NCI-H345 treated with DMSO at 0.1 percent for 48 hours (cell line): ENCODE measurements around the gene AARS2.

Experiments used
- DNase-seq: peaks from one replicate; lab custom pipeline; 2025; ENCODE audit not compliant: unreplicated experiment; lab: John Stamatoyannopoulos, UW

The AARS2 gene

GRCh38 chr6:44263354-44264100 lies 49.6 kb downstream of the AARS2 start:
- DNase-seq = no peak

GRCh38 chr6:44262467-44263353 lies 50.4 kb downstream of the AARS2 start:
- no peak for DNase-seq

DNA sequence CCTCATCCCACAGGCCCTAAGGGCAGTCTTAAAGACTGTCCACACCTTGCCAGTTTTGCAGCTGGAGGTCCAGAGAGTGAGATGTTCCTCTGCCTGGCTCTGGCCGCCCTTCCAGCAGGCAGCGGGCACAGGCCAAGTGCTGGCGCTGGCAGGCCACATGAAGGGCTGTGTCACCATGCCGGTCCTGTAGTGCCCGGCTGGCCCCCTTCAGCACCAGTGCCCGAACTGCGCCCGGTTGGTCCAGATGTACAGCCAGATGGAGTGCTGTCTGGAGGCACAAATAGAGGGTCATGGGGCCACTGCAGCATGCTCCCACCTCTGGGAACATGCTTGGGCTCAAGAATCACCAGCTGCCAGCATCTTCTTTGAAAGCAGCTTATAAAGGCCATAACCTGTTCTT lies 51.6 kb downstream of the AARS2 start:
- no peak for DNase-seq

DNA sequence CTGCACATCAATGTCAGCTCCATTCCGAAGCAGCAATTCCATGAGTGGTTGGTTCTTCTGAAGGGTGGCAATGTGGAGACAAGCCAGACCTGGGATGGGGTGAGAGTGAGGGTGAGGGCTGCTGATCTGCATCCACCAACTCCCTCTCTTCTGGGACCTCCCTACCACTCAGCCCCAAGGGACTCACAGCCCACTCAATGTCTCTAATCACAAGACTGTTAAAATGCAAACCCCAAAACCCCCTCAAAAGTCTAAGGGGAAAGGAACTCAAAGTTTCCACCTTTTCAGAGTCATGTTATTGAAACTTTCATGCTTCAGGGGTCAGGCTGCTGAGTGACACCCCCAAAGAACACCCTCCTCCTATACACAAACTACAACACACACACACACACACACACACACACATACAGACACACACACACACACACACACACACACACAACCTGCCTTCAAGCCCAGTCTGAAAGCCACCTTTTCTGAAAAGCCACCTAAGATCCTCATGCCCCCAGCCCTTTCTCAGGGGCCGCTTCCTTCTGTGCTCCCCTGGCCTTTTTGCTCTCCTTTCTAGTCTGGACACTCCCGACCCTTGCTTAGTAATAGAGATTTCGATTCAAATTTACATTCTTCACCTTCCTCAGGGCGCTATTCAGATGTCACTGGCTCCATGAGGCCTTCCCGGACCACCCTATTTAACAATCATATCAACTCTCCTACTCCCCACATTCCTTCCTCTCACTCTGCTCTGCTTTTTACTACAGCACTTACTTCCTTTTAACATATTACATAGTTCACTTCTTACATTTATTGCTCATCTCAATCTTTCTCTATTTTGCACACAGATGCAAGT lies 52.5 kb downstream of the AARS2 start:
- no peak for DNase-seq

- no peak for DNase-seq
Measured at GRCh38 chr6:44260011-44260410, 53.1 kb downstream of the AARS2 start.

DNA sequence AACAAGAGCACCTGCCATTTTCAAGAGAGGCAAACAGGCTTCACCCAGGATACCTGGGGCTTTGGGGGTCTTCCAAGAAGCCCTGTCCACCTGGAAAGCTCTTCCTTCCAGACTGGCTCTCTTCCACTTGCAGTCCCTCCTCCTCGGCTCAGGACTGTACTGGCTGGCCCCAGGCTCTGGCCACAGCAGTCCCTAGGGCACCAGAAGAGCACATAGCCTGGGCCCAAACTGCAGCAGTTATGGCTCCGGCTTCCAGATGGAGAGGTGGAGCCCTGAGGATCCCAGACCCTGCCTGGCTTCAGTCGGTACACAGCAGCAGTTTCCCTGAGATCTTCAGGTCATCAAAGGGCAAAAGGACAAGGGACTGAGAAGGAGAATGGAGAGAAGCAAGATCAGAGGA lies 54.2 kb downstream of the AARS2 start:
- no peak for DNase-seq

DNA sequence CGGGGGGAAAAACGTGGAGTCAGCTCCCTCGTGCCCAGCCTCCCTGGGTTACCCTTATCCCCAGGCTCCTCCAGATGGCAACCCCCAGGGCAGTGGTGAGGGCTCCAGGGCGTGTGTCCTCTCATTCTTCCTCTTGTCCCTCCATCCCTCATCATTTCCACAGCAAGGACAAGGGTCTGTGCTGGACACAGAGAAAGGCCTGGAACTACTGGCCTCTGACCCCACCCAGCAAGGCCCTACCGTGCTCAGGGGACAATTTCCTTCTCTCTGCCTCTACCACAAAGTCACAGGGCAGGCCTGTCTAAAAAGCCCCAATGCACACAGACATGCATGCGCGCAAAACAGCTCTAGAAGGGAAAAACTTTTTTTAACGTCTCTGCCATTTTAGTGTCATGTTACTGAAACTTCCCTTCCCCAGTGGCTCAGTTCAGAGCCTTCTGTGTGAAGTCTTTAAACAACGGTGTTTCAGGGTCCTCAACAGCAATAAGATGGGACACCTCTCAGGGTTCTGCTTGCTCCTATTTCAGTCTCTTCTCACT lies 54.8 kb downstream of the AARS2 start:
- no peak for DNase-seq

GRCh38 chr6:44257753-44258324 lies 55.3 kb downstream of the AARS2 start:
- DNase-seq = no peak

DNA sequence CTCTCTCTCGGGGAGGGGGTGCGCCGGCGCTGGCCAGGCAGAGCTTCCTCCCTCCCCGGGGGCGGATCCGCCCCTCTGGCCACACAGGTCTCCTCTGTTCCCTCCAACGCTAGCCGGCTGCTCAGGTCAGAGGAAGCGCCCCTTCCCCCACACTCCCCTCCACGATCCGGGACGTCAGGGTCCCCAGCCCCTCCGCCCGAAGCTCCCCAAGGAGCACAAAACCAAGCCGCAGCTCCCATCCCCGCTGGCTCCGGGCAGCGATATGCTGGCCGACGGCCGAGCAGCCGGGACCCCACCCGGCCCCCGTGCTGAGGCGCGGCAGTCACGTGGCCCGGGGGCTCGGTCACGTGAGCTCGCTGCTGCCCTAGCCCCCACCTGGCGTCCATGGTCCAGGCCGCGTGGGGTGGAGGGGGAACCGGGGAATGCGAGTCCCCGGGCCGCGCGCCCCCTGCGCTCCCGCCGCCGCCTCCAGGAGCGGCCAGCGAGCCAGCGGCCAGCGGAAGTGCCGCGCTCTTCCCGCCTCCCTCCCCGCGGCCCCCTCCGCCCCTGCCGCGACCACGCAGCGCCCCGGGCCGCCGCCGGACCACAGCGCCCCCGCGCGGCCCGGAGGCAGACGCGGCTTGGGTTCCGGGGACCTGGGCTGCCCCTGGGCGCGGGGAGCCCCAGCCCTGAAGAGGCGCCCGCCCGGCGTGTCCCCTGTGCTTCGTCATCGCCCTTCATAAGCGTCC lies 56.0 kb downstream of the AARS2 start, which contains the start of gene SLC35B2:
Gene SLC35B2, minus strand, starts transcription at position 504 of the 728 bp plus-strand sequence. Its CDS starts 118 bp downstream, at position 386.
- peak; percentile 37 for DNase-seq

- no peak for DNase-seq
Measured at GRCh38 chr6:44256775-44257024, 56.4 kb downstream of the AARS2 start.

GRCh38 chr6:44255871-44256774 lies 57.0 kb downstream of the AARS2 start:
- DNase-seq = no peak

DNA sequence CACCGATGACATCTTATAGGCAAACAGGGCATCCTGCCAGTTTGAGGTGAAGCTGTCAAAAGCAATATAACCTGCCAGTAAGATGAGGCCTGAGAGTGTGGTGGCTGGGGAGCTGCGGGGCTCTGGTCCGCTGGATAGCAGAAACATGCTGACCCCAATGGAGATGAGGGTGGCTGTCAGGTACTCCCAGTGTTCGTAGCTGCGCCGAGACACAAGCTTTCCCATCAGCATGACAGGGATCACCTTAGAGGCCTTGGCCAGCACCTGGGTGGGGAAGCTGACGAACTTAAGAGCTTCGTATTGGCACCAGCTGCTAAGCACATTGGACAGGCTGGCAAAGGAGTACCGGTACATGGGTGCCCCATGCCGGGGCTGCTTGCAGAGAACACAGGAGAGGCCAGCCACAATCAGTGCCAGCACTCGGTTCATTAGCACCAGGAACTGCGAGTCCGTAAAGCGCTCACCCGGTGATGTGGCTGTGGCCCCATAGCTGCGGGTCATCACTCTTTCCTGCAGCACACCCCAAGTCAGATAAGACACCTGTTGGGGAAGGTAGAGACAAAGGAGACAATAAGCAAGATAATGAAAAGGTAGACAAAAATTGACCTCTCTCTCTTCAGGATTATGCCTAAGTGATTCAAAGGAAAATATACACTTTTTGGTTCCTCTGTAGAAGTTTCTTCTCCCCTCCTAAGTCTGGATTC lies 57.9 kb downstream of the AARS2 start:
- no peak for DNase-seq

DNA sequence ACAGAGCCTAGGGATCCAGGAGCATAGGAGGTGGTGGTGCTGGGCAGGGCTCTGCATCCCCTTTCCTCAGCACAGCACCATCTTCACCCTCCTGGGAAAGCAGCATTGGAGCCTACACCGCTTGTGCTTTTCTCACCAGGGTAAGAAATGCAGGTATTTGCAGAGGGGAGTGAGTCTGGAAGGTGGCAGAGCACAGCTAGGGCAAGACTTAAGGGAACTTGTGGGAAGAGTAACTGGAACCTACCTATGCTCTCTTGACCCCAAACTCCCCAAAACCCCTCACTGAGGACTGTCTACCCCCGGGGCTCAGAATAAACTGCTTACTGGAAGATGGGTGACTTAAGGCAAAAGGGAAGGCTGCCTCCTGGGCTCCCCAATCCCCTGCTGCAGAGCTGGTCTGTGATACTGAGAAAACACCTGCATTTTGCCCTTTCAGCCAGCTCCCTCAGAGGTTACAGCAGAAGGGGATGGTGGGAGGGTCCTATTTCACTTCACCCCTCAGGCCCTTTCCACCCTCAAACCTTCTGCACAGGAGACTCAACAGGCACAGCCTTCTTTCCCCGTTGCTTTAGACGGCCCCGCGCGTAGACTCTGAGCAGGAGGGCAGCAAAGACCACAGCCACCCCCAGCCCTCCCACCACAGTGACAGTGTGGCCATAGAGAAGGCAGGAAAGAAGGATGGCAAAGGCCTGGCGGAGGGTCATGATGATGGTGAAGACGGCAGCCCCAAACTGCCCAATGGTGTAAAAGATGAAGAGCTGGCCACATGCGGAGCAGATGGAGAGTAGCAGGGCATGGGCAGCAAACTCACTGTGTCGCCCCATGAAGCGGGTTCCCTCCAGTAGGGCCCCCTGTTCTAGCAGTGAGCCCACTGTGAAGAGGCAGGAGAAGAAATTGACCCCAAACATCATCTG lies 58.7 kb downstream of the AARS2 start:
- no peak for DNase-seq

- peak; percentile 28 for DNase-seq
Measured at GRCh38 chr6:44253307-44254101, 59.6 kb downstream of the AARS2 start.

- no peak for DNase-seq
Measured at GRCh38 chr6:44251576-44252524, 61.3 kb downstream of the AARS2 start.

- no peak for DNase-seq
Measured at GRCh38 chr6:44250718-44251123, 62.4 kb downstream of the AARS2 start.
